OCI-LY1 (cell line): ENCODE results near the gene CFAP65.

Experiments used
- CTCF ChIP-seq: fragments of 200-600 bp; sonication (generic), shearing (Covaris generic); IDR thresholded peaks from 2 replicates; pipeline ENCODE4 v1.5.1; 2017; ENCODE audit warnings: mild to moderate bottlenecking, antibody characterized with exemption, low read length, moderate library complexity, mixed read lengths
- EZH2 ChIP-seq: fragments of 200-600 bp; sonication (generic), shearing (Covaris generic); IDR thresholded peaks from 2 replicates; pipeline ENCODE4 v1.8.0; 2017; ENCODE audit warnings: borderline replicate concordance, mixed run types, mild to moderate bottlenecking, antibody characterized with exemption, low read length, moderate library complexity, mixed read lengths

- no peak for TF ChIP-seq CTCF
- TF ChIP-seq EZH2 = no peak
These were observed 44.4 kb downstream of the CFAP65 start for GRCh38 chr2:218996937-218997336.
